ENCODE data around the gene GFM1.

DNA sequence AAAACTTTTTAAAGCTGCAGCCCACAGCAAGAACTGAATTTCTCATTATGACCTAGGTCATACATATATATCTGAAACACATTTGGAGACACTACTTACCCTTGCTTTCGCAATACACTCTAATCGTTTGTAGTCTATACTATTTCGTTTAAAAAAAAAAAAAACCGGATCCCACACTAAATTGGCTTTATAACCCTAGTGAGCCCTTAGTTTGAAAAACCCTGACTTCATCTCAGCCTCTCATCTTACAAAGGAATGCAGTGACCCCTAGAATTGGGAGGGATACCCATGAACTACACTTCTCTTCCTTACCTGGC lies 83.7 kb downstream of the GFM1 start:
- TF ChIP-seq POLR2A (IDR thresholded peaks at IDR 0.05): no peak
- TF ChIP-seq, protein P1, sequence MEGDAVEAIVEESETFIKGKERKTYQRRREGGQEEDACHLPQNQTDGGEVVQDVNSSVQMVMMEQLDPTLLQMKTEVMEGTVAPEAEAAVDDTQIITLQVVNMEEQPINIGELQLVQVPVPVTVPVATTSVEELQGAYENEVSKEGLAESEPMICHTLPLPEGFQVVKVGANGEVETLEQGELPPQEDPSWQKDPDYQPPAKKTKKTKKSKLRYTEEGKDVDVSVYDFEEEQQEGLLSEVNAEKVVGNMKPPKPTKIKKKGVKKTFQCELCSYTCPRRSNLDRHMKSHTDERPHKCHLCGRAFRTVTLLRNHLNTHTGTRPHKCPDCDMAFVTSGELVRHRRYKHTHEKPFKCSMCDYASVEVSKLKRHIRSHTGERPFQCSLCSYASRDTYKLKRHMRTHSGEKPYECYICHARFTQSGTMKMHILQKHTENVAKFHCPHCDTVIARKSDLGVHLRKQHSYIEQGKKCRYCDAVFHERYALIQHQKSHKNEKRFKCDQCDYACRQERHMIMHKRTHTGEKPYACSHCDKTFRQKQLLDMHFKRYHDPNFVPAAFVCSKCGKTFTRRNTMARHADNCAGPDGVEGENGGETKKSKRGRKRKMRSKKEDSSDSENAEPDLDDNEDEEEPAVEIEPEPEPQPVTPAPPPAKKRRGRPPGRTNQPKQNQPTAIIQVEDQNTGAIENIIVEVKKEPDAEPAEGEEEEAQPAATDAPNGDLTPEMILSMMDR (IDR thresholded peaks at IDR 0.05): no peak
